Chondrocyte (in vitro differentiated cells): ENCODE data around the gene TBC1D14. TPM values are rescaled to one million over a fixed set of nuclear protein-coding genes. Genes with fewer than 3 reads are reported as not detected.

Experiments
- DNase-seq: peaks from one replicate; pipeline ENCODE4 v3.0.0; 2021; ENCODE audit warnings: mixed read lengths, low spot score
- H3K27ac Mint-ChIP-seq: one replicate; pipeline ENCODE4 v1.8.0; 2021; ENCODE audit warnings: mild to moderate bottlenecking, moderate library complexity, mixed read lengths; ENCODE audit not compliant: unreplicated experiment
- H3K27me3 Mint-ChIP-seq: 2 replicates; pipeline ENCODE4 v1.8.0; 2021; ENCODE audit warnings: low read depth, mixed read lengths
- H3K36me3 Mint-ChIP-seq: 2 replicates; pipeline ENCODE4 v1.8.0; 2021; ENCODE audit warnings: low read depth, mixed read lengths
- H3K4me1 Mint-ChIP-seq: 2 replicates; pipeline ENCODE4 v1.8.0; 2021; ENCODE audit warnings: low read depth, mild to moderate bottlenecking, mixed read lengths
- H3K4me3 Mint-ChIP-seq: one replicate; pipeline ENCODE4 v1.8.0; 2021; ENCODE audit warnings: mild to moderate bottlenecking, moderate library complexity, mixed read lengths; ENCODE audit not compliant: unreplicated experiment
- H3K9me3 Mint-ChIP-seq: 2 replicates; pipeline ENCODE4 v1.8.0; 2021; ENCODE audit warnings: low read depth, mixed read lengths
- CTCF ChIP-seq: fragments of 200-600 bp; sonication (generic); IDR thresholded peaks from 2 replicates; pipeline ENCODE4 v1.5.0; 2021; ENCODE audit warnings: antibody characterized with exemption, mild to moderate bottlenecking, moderate library complexity
- total RNA-seq: library from RNA; stranded (reverse); gene quantifications from 3 replicates; pipeline ENCODE4 v1.2.1, GENCODE V29; 2021

The TBC1D14 gene
- total RNA-seq, 1 donor from 2014 or later, result 25.2 TPM

GRCh38 chr4:6939761-6940743 lies 30.4 kb downstream of the TBC1D14 start:
- no peak overlapping the region for H3K27ac Mint-ChIP-seq

GRCh38 chr4:6940744-6941137 lies 31.1 kb downstream of the TBC1D14 start:
- Mint-ChIP-seq H3K4me1 (peaks cover 41% of the 10 kb centered on the region), H3K27ac (peak overlapping the region; percentile 22), H3K9me3 (no peaks in the 10 kb centered on the region), H3K36me3 (peaks cover 1% of the 10 kb centered on the region), H3K27me3 (no peaks in the 10 kb centered on the region), H3K4me3 (no peak overlapping the region)
- TF ChIP-seq CTCF, result no peak
- DNase-seq, result no peak

More at GRCh38 chr4:6939761-6940743, 30.4 kb downstream of the TBC1D14 start:
- H3K4me1 Mint-ChIP-seq, result peaks cover 41% of the 10 kb centered on the region
- H3K4me3 Mint-ChIP-seq, result no peak overlapping the region
- no peak for TF ChIP-seq CTCF
- no peak for DNase-seq
- no peaks in the 10 kb centered on the region for H3K9me3 Mint-ChIP-seq
- H3K27me3 Mint-ChIP-seq, result no peaks in the 10 kb centered on the region
- peaks cover 1% of the 10 kb centered on the region for H3K36me3 Mint-ChIP-seq

- H3K27me3 Mint-ChIP-seq, result no peaks in the 10 kb centered on the region
- no peak for DNase-seq
- no peak overlapping the region for H3K4me3 Mint-ChIP-seq
- H3K36me3 Mint-ChIP-seq, result no peaks in the 10 kb centered on the region
- no peak for TF ChIP-seq CTCF
- H3K9me3 Mint-ChIP-seq, result no peaks in the 10 kb centered on the region
- H3K27ac Mint-ChIP-seq, result peak overlapping the region; percentile 88
- H3K4me1 Mint-ChIP-seq, result peaks cover 41% of the 10 kb centered on the region
Observed at GRCh38 chr4:6941796-6942195, 32.2 kb downstream of the TBC1D14 start.

- Mint-ChIP-seq H3K36me3 (no peaks in the 10 kb centered on the region), H3K27me3 (no peaks in the 10 kb centered on the region), H3K27ac (peak overlapping the region; percentile 88), H3K9me3 (no peaks in the 10 kb centered on the region), H3K4me3 (peak overlapping the region; percentile 1), H3K4me1 (peaks cover 41% of the 10 kb centered on the region)
- DNase-seq, result no peak
- TF ChIP-seq CTCF, result no peak
Observed at GRCh38 chr4:6942238-6942800, 32.7 kb downstream of the TBC1D14 start.

- DNase-seq, result no peak
- Mint-ChIP-seq H3K4me3 (no peak overlapping the region), H3K4me1 (peaks cover 46% of the 10 kb centered on the region)
Observed at GRCh38 chr4:6943012-6943884, 33.6 kb downstream of the TBC1D14 start.

More at GRCh38 chr4:6943012-6943884, 33.6 kb downstream of the TBC1D14 start:
- no peaks in the 10 kb centered on the region for H3K27me3 Mint-ChIP-seq
- H3K27ac Mint-ChIP-seq, result peak overlapping the region; percentile 88
- no peaks in the 10 kb centered on the region for H3K36me3 Mint-ChIP-seq
- TF ChIP-seq CTCF, result no peak
- no peaks in the 10 kb centered on the region for H3K9me3 Mint-ChIP-seq
